Endometrial microvascular endothelial cells (primary cell): ENCODE measurements around the gene DUS1L. TPM values are rescaled to one million over a fixed set of nuclear protein-coding genes. Genes with fewer than 3 reads are reported as not detected.

Experiments used
- in situ Hi-C: cut with HindIII; loops from 2 replicates; pipeline ENCODE4 v1.10.0; 2017; ENCODE audit warnings: low sequenced_read_pairs, low pct_unique_long_range_greater_than_20kb; ENCODE audit errors: inconsistent ontology term
- total RNA-seq: library from RNA; depleted of rRNA; stranded (reverse); fragments of >200 nt; gene quantifications from one replicate; pipeline ENCODE4 v1.2.3, GENCODE V29; 2015; ENCODE audit errors: inconsistent ontology term

Gene DUS1L
- total RNA-seq, 1 donor from 2014 or later, result 70.0 TPM

DNA sequence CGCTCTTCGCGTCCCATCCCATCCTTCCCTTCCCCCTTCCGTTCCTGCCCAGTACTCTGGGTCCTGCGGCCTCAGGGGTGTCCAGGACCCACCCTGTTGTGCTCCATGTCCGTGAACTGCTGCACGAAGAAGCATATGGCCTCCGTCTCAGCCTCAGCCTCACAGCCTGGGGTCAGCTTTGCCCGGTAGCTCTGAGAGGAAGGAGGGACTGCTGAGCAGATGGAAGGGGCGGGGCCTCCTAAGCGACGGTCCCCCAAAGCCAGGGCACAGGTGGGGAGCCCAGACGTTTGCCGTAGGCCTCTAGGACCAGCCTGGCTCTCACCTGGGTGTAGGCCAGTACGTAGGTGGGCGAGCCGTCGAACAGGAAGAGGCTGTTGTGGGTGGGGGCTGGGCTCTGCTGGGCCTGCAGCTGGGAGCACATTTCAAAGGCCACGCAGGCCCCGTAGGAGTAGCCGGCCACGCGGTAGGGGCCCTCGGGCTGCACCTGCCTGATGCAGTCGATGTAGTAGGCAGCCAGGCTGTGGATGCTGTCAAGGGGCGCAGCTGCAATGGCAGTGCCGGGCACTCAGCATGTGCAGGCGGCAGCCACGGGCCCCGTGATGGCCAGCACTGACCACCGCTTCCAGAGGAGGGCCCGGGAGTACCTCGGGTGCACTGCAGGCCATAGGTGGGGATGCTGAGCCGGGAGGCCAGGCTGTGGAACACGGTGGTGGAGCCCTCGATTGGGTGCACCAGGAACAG lies 14.6 kb upstream of the DUS1L start:
- in situ Hi-C loops, result no loop called here

DNA sequence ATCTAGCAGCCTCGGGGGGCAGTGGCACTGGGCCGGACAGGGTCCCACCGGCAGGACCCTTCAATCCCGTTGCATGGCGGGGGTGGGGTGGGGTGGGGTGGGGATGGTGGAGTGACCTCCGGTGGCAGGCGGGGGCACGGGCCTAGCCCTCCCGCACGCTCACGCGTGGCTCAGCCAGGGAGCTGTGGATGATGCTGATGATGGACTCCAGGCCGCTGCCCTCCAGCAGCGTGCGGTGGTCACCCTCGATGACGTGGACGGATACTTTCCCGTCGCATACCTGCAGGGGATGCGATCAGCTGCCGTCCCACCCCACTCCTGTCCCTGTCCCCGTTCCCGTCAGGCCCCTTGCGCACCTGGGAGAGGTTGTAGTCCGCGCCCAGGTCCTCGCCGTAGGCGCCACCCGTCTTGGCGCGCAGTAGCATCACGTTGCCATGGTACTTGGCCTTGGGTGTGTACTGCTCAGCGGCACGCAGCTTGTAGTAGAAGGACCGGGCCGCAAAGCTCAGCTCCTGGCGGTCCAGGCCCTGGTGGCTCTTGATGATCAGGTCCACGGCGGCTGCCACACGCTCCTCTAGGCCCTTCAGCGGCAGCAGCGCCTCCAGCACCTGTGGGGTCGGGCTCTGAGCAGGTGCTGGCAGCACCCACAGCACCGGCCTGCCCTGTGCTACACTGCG lies 13.5 kb upstream of the DUS1L start:
- in situ Hi-C loops, result no loop called here

DNA sequence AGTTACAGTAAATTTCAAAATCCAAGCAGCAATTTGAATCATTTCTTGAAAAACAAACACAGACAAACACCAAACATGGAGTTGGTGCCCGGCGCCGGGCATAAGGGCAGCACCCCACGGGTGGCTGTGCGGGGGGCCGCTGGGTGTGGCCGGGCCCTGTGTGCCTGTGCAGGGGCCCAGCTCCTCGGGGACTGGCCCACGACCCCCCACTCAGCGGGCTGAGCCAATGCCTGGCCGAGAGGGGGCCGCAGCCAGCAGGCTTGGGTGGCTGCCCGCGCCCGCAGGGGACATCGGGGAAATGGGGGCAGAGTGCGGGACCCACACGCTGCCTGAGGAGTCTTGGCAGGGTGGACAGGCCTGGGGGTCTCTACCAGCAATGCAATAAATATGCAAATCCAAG lies 12.8 kb upstream of the DUS1L start:
- in situ Hi-C loops, result no loop called here

DNA sequence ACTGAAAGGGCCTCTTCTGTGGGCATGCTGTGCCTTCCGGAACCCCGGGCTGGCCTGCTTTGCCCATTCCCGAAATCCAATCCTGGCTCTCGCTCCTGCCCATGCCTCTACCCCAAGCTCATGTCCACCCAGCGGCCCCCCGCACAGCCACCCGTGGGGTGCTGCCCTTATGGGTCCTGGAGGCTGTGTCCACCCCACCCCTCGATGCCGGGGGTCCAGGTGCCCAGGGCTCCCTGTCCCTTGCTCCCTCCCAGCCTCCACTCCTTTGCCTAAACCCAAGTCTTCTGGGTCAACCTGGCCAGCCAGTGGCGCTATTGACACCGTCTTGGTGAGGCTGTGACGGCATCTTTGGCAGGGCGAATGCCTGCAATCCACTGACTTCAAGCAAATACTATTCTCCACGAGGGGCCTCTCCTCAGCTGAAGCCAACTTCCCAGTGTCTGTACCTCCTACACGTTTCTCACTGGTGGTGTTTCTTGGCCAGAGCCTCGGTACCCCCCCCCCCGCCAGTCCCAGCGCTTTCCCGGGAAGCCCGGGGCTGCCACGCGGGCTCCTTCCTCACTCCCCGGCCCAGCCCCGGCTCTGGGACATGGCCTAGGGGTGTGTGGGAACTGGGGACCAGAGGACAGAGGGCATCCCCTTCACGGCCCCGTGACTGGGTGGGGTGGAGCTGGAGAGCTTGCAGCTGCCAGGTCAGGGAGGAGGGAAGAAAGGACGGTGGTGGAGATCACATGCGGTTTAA lies 12.2 kb upstream of the DUS1L start:
- in situ Hi-C loops, result no loop called here

DNA sequence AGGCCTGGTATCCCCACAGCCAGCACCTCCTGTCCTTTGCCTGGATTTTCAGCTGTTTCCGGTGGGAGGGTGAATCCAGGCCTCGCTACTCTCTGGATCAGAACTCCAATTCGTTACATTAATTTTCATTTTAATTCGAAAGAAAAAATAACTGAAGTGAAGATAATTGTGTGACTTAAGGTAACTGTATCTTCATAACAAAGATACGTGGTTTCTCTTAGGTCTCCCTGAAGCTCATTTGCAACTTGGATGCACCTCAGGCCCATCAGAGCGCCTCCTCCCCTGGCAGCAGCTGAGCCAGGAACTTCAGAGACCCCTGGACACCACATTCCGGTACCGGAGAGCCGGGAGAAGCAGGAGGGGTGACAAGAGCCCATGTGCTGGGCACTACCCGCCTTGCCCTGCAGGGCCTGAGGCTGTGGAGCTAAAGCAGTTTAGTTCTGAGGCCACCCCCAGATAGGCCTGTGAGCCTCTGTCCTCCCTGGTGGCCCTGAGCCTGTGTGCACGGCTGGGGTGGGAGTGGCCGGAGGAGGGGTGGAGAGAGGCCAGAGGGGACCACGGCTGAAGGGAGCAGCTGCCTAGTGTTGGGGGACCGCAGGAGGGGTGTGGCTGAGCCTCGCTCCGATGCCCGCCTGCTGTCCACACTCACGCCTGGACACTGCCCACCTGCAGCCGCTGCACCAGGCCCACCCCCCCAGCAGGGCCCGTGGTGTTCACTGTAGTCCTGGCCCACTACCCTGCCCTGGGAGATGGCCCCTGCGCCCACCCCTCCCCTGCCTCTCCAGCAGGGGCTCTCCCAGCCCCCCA lies 11.4 kb upstream of the DUS1L start:
- in situ Hi-C loops, result no loop called here

DNA sequence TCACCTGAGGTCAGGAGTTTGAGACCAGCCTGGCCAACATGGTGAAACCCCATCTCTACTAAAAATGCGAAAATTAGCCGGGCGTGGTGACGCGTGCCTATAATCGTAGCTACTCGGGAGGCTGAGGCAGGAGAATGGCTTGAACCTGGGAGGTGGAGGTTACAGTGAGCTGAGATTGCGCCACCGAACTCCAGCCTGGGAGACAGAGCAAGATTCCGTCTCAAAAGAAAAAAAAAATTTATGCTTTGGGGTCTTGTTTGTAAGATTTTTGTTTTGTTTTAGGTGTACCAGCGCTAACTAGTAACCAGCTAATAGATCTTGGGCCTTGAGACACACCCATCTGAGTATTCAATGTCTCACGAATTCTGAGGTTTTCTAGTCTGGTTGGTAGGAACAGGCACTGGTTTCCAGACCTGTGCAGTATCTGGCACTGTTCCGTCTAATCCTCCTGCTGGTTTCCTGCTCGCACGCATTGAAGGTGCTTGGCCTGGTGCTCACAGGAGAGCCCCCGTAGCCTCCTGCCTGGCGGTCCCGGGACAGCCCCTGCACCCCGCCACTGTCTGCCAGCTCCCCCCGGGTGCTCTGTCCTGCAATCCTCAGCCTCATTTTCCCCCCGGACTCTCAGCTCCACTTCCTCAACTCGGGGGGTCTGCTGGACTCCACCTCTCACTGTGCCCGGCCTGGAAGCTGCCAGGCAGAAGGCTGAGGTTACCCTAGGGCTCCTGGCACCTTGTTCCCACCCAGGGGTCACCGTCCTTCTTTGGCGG lies 10.6 kb upstream of the DUS1L start:
- in situ Hi-C loops, result no loop called here

DNA sequence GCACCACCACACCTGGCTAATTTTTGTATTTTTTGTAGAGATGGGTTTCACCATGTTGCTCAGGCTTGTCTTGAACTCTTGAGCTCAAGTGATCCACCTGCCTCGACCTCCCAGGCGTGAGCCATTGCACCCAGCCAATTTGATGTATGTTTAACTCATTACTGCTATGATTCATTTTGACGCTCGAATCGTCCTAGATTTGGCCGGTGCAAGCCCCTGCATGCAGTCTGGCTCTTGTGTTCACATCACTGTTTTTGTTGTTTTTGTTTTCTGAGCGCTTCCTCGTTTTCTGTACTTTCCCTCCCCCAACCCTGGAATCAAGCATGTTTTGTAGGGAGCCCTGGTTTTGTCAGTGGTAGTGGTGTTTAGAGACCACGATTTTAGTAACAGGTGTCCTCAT lies 7.8 kb upstream of the DUS1L start:
- in situ Hi-C loops, result no loop called here

DNA sequence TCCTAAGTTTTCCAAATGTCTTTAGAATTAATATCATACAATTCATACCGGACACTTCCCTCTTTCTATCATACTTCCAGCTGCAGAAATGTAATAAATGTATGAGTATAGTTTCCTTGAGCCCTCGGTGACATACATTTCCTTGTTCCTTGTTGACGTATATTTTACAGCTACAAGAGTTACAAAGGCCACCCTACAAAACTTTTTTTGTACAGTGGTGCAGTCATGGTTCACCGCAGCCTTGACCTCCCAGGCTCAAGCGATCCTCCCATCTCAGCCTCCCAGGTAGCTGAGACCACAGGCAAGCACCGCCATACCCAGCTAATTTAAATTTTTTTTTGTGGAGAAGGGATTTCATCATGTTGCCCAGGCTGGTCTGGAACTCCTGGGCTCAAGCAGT lies 7.2 kb upstream of the DUS1L start:
- in situ Hi-C loops, result no loop called here

DNA sequence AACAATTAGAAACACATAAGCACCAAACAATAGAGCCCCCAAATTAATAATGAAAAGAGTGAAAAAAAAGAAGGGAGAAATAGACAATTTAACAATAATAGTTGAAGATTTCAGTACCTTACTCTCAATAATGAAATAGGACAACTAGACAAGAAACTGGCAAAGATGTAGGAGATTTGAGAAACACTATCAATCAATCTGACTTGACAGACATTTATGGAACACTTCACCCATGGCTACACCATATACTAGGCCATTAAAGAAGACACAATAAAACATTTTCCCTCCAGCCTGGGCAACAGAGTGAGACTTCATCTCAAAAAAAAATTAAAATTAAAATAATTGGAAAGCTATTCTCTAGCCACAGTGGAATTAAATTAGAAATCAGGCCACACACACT lies 5.0 kb upstream of the DUS1L start:
- in situ Hi-C loops, result no loop called here

DNA sequence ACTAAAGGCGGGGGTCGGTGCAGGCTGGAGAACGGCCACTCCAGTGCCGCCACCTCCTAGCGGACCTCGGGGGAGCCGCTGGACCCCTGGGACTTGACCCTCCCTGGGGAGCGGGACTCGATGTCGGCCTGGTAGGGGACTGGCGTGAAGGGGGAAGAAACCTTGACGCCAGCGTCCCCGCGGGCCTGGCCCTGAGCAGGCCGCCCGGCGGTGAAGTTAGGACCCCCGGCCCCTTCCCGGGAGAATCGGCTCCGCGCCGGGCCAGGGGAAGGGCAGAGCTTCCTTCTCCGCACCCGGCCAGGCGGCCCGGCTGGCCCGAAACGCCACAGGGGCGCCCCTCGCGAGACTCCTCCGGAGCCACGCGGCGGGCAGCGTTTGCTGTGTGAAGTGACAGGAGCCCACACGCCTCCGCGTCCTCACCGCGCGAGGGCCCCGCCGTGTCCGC lies 389 bp downstream of the DUS1L start:
- in situ Hi-C loops, result no loop called here

DNA sequence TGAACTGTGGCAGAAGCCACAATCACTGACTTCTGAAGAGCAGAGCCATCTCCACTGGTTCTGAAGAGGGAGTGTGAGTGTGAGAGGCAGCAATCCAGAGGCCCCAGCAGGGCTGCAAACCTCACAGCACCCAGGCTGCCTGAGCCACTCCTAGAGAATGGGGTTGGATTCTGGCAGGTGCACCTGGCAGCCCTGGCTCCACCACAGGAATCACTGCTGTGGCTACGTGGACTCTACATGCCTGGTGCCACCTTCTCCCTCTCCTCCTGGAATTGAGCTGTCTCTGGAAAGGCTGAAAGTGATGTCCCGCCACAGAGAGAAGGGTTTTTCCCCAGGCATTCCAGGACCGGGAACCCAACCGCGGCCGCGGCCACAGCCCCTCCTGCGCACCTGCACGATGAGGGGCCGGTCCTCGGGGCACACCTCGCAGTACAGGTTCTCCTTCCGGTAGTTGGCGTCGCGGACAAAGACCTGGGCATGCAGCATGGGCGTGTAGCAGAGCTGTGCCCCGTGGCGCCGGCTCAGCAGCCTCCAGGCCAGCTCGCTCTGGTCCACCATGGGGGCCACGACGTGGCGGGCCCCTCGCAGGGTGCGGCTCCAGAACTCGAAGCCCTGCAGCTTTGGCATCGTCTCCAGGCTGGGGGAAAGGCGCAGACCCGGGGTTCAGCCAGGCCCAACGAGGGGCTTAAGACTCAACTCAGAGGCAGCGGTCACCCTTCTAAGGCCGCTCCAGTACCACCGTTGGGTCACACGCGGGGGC lies 991 bp downstream of the DUS1L start:
- in situ Hi-C loops, result no loop called here

DNA sequence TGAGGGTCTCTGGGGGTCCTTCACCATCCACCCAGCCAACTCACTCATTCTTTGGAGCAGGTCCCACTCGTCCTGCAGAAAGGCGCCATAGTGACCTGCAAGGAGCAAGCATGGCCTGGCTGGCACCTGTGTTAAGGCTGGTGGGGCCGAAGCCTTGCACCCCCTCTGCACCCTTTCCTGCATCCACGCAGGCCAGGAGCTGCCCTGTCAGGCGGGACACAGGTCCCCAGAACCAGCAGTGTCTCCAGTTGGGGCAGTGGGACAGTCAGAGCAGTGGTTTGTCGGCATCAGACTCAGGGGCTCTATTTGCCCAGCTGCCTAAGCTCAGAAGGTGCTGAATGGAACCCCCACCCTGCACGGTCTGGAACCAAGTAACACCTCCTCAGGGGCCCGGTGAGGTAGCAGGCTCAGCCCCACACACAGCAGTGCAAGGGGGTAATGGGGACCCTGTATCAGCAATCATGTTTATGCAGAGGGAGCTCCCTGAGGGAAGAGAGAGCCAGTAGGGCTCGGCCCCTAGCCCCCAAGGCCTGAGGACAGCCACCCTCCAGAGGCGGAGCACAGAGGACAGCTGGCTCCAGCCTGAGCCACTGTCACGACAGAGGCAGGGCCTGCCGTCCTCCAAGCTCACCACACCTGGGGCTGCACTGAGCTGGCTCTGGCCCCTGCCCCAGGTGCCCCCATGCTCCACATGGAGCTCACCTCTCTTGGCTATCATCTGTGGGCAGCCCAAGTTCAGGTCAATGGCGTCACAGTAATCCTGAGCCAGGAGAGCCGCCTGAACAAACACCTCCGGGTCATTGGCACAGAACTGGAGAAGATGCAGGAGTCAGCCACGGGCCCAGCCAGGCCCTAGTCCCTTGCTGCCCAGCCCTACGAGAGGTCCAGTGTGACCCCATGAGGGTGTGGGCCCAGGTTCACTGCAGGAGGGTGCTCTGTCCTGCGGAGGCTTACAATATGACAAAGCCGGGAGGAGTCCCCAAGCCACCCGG lies 1.9 kb downstream of the DUS1L start:
- in situ Hi-C loops, result no loop called here

DNA sequence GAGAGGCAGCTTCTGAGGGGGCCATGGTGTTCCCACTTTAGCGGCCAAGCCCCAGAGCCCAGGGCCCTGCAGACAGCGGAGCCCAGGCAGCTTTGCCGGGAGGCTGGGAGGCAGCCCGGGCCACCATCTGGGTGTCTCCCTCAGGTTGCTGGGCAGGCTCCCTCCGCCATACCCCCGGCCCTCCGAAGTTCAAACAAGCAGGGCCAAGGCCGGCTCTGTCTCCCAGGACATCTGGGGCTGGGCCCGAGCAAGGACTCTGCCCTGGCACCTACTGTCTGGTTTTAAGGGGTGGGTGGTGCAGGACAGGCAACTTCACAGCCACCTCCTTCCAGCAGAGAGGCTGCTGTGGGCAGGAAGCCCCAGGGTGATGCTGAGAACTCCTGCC lies 2.6 kb downstream of the DUS1L start:
- in situ Hi-C loops, result no loop called here

DNA sequence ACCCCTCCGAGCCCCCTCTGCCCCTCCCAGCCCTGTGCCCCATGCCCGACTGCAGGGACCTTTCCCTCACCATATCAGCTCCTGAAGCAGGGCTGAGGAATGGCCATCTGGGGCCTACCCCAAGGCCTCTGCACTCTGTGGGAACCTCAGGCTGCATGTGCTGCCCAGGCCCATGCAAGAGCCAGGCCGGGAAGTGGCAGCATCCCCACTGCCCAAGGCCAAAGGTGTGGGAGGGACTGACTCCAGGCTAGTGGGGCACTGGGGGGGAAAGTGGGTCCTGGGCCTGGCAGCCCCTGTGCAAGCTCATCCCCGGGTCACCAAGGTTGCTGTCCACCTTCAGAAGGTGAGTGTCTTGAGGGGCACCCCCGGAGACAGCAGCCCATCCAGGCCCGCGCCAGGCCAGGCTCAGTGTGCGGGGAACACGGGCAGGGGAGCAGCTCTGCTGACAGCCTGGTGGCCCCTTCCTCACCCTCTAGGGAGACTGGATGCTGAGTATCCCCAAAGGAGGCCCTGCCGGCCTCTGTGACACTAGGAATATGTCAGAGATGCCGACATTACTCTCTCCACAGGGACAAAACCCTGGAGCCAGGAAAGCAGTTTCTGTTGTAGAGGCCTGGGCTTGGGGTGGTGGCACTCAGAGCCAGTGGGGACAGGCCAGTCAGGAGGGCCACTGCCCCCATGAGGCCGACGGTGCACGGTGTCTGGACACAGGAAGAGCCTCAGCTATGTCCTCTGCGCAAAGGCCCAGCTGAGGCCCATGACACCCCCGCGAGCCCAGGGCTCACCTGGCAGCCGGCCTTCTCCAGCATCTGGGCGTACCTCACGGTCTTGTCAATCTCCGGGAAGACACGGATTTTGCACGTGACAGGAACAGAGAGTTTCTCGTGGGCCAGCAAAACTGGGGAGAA lies 3.3 kb downstream of the DUS1L start:
- in situ Hi-C loops, result no loop called here

DNA sequence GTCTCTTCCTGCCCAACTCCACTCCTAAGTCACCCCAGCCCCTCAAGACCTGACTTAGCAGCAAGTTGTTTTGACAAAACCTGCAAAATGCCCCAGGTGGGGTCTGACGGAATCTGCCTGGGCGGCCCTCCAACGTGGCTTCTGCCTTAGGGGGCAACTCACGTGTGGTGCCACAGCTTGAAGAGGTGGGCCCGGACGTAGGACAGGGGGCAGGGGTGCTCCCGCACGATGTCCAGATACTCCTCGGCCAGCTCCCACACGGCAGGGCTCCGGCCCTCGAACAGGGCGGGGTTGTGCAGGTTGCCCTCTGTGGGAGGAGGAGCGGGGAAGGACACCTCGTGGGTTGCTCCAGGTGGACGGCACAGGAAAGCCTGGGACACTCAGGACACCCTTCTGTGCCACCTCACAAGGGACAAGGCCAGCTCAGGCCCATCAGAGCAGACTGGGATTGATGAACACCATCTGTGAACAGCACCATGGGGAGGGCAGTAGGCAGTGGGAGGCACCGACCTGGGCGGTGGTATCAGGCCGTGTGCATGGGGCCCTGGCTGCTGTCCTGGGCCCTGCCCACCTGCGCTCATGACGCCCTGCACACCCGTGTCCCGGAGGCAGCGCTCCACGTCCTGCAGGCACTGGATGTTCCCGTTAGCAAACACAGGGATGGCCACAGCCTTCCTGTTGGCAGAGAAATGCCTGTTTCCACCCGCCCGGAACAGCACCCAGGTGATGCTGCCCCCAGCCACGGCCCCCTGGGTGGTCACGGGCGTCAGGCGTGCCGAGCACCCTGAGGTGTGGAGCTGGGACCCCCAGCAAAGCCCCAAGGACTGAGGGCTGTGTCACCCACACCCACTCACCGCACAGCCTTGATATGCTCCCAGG lies 4.3 kb downstream of the DUS1L start:
- in situ Hi-C loops, result no loop called here
